Measurements from ENCODE around the gene WNT5B.

Gene WNT5B

GRCh38 chr12:1613860-1614259, 15.2 kb upstream of the WNT5B start:
- Histone ChIP-seq H3K27me3 (ENCODE audit: low read length) (no peaks in the 10 kb centered on the region), H3K9me3 (ENCODE audit: insufficient read depth, low read length) (no peaks in the 10 kb centered on the region), H4K20me1 (ENCODE audit: low read depth, low read length) (no peaks in the 10 kb centered on the region), H3K4me2 (ENCODE audit: low read depth, low read length, poor library complexity, severe bottlenecking) (no peak overlapping the region), H3K9me2 (replicated peaks; ENCODE audit: insufficient read depth, low read length) (no peaks in the 10 kb centered on the region), H3K4me3 (ENCODE audit: insufficient read depth, low read length, poor library complexity, severe bottlenecking) (no peak overlapping the region), H3K27ac (ENCODE audit: low read depth, low read length) (no peak overlapping the region), H3K9ac (ENCODE audit: low read length) (no peak overlapping the region), H3K79me2 (ENCODE audit: insufficient read depth, low read length) (no peaks in the 10 kb centered on the region), H3K36me3 (ENCODE audit: low read length) (no peaks in the 10 kb centered on the region), H3F3A (ENCODE audit: insufficient read depth) (no peaks in the 10 kb centered on the region), H2AFZ (ENCODE audit: low read depth, low read length, severe bottlenecking) (no peak overlapping the region)
- TF ChIP-seq EZH2phosphoT487 (conservative IDR thresholded peaks at IDR 0.05; ENCODE audit: low read length) = no peak
- TF ChIP-seq CTCF (IDR thresholded peaks at IDR 0.05; ENCODE audit: insufficient read depth, low read length, poor library complexity, severe bottlenecking) = no peak

DNA sequence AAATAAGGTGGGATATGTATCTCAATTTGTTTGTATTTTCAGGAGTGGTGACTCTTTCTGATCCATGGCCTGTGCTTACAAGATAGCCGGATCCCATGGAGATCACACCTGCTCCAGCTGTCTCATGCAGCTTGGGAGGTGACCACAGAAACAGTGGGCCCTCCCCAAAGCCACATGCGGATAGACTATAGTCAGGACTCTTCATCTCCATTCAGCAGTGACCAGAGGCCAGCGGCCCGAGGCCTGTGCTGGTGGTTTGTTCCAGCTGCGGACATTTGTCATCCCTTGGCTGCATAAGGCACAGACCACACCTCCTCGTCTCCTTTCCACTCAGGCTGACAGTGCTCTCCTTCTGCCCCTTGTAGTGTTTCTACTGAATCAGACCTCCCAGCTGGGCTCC, 14.7 kb upstream of the WNT5B start:
- no peak overlapping the region for H3K9ac ChIP-seq (ENCODE audit: low read length)
- no peak for TF ChIP-seq CTCF (IDR thresholded peaks at IDR 0.05; ENCODE audit: insufficient read depth, low read length, poor library complexity, severe bottlenecking)
- no peak for TF ChIP-seq EZH2phosphoT487 (conservative IDR thresholded peaks at IDR 0.05; ENCODE audit: low read length)
- H3F3A ChIP-seq (ENCODE audit: insufficient read depth) = no peaks in the 10 kb centered on the region
- H3K27ac ChIP-seq (ENCODE audit: low read depth, low read length) = no peak overlapping the region
- no peaks in the 10 kb centered on the region for H3K9me2 ChIP-seq (replicated peaks; ENCODE audit: insufficient read depth, low read length)
- no peaks in the 10 kb centered on the region for H4K20me1 ChIP-seq (ENCODE audit: low read depth, low read length)
- H2AFZ ChIP-seq (ENCODE audit: low read depth, low read length, severe bottlenecking) = no peak overlapping the region
- H3K36me3 ChIP-seq (ENCODE audit: low read length) = no peaks in the 10 kb centered on the region
- no peaks in the 10 kb centered on the region for H3K9me3 ChIP-seq (ENCODE audit: insufficient read depth, low read length)
- no peaks in the 10 kb centered on the region for H3K79me2 ChIP-seq (ENCODE audit: insufficient read depth, low read length)
- no peak overlapping the region for H3K4me3 ChIP-seq (ENCODE audit: insufficient read depth, low read length, poor library complexity, severe bottlenecking)
- H3K4me2 ChIP-seq (ENCODE audit: low read depth, low read length, poor library complexity, severe bottlenecking) = no peak overlapping the region
- no peaks in the 10 kb centered on the region for H3K27me3 ChIP-seq (ENCODE audit: low read length)

GRCh38 chr12:1616233-1617066, 12.6 kb upstream of the WNT5B start:
- Histone ChIP-seq H3K9ac (ENCODE audit: low read length) (no peak overlapping the region), H3K79me2 (ENCODE audit: insufficient read depth, low read length) (no peaks in the 10 kb centered on the region), H3K9me2 (replicated peaks; ENCODE audit: insufficient read depth, low read length) (no peaks in the 10 kb centered on the region), H3K4me3 (ENCODE audit: insufficient read depth, low read length, poor library complexity, severe bottlenecking) (no peak overlapping the region), H3K4me2 (ENCODE audit: low read depth, low read length, poor library complexity, severe bottlenecking) (no peak overlapping the region), H3K36me3 (ENCODE audit: low read length) (no peaks in the 10 kb centered on the region), H2AFZ (ENCODE audit: low read depth, low read length, severe bottlenecking) (no peak overlapping the region), H3F3A (ENCODE audit: insufficient read depth) (no peaks in the 10 kb centered on the region), H3K9me3 (ENCODE audit: insufficient read depth, low read length) (no peaks in the 10 kb centered on the region), H3K27ac (ENCODE audit: low read depth, low read length) (no peak overlapping the region), H4K20me1 (ENCODE audit: low read depth, low read length) (no peaks in the 10 kb centered on the region), H3K27me3 (ENCODE audit: low read length) (no peaks in the 10 kb centered on the region)
- TF ChIP-seq CTCF (IDR thresholded peaks at IDR 0.05; ENCODE audit: insufficient read depth, low read length, poor library complexity, severe bottlenecking) (no peak), EZH2phosphoT487 (conservative IDR thresholded peaks at IDR 0.05; ENCODE audit: low read length) (no peak)
